Activated T-helper 17 cell treated with anti-CD3 and anti-CD28 coated beads, Interleukin-2, amount 50 U/mL, for 72 hours (primary cell): ENCODE results near the gene GUK1. TPM values are rescaled to one million over a fixed set of nuclear protein-coding genes. Genes with fewer than 3 reads are reported as not detected.

ENCODE experiments used
- ATAC-seq: fragments of 150-1000 bp; cut with Tn5 transposase; replicated peaks from 2 replicates; pipeline ENCODE4 v1.10.0; 2021; ENCODE audit warnings: mild to moderate bottlenecking, moderate library complexity
- H3K27ac Mint-ChIP-seq: one replicate; pipeline ENCODE4 v1.8.0; 2022; ENCODE audit warnings: mixed read lengths
- H3K27me3 Mint-ChIP-seq: one replicate; pipeline ENCODE4 v1.8.0; 2022; ENCODE audit warnings: mixed read lengths
- H3K36me3 Mint-ChIP-seq: one replicate; pipeline ENCODE4 v1.8.0; 2022; ENCODE audit warnings: low read depth, mild to moderate bottlenecking, mixed read lengths
- H3K4me1 Mint-ChIP-seq: one replicate; pipeline ENCODE4 v1.8.0; 2022; ENCODE audit warnings: mixed read lengths
- H3K4me3 Mint-ChIP-seq: one replicate; pipeline ENCODE4 v1.8.0; 2022; ENCODE audit warnings: mild to moderate bottlenecking, mixed read lengths
- H3K9me3 Mint-ChIP-seq: one replicate; pipeline ENCODE4 v1.8.0; 2022; ENCODE audit warnings: mixed read lengths
- total RNA-seq, 2 donors: library from RNA; stranded (reverse); gene quantifications; one replicate each; pipeline ENCODE4 v1.2.3, GENCODE V29; 2022

The GUK1 gene
- total RNA-seq, 2 donors from 2014 or later: 284 to 285 TPM

DNA sequence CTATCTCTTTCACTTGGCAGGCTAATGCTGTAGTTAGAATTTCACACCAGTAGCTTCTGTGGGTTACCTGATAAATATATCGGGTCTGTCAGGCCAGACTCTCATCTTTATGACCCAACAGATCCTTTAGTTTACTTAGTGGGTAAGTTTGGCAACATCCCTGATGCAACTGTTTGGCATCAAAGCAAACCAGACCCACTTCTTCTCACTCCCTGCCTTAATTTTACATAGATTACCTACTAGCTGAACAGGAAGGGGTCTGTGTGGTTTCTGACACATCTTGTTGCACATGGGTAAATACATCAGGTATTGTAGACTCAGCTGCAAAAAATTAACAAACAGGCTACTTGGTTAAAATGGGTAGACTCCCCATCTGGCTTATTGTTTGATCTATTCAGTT, 3.2 kb upstream of the GUK1 start:
- Mint-ChIP-seq H3K4me3 (no peak overlapping the region), H3K4me1 (no peaks in the 10 kb centered on the region), H3K27me3 (no peaks in the 10 kb centered on the region), H3K9me3 (no peaks in the 10 kb centered on the region), H3K27ac (no peak overlapping the region), H3K36me3 (peaks cover 21% of the 10 kb centered on the region)
- no peak for ATAC-seq

GRCh38 chr1:228139406-228139930, 611 bp upstream of the GUK1 start:
- H3K4me3 Mint-ChIP-seq: peak overlapping the region; percentile 98
- no peaks in the 10 kb centered on the region for H3K27me3 Mint-ChIP-seq
- H3K36me3 Mint-ChIP-seq: peaks cover 42% of the 10 kb centered on the region
- peak overlapping the region; percentile 77 for H3K27ac Mint-ChIP-seq
- H3K4me1 Mint-ChIP-seq: peaks cover 14% of the 10 kb centered on the region
- no peaks in the 10 kb centered on the region for H3K9me3 Mint-ChIP-seq
- no peak for ATAC-seq

- Mint-ChIP-seq H3K4me3 (peak overlapping the region; percentile 98), H3K27me3 (no peaks in the 10 kb centered on the region), H3K36me3 (peaks cover 51% of the 10 kb centered on the region), H3K9me3 (no peaks in the 10 kb centered on the region), H3K4me1 (peaks cover 14% of the 10 kb centered on the region), H3K27ac (peak overlapping the region; percentile 93)
- ATAC-seq: no peak
Observed at GRCh38 chr1:228140724-228141225, 696 bp downstream of the GUK1 start.

- ATAC-seq: no peak
- Mint-ChIP-seq H3K27me3 (no peaks in the 10 kb centered on the region), H3K36me3 (peaks cover 58% of the 10 kb centered on the region), H3K9me3 (no peaks in the 10 kb centered on the region), H3K27ac (peak overlapping the region; percentile 93), H3K4me3 (peak overlapping the region; percentile 98), H3K4me1 (peaks cover 14% of the 10 kb centered on the region)
Observed at GRCh38 chr1:228141226-228142044, 1.4 kb downstream of the GUK1 start.

DNA sequence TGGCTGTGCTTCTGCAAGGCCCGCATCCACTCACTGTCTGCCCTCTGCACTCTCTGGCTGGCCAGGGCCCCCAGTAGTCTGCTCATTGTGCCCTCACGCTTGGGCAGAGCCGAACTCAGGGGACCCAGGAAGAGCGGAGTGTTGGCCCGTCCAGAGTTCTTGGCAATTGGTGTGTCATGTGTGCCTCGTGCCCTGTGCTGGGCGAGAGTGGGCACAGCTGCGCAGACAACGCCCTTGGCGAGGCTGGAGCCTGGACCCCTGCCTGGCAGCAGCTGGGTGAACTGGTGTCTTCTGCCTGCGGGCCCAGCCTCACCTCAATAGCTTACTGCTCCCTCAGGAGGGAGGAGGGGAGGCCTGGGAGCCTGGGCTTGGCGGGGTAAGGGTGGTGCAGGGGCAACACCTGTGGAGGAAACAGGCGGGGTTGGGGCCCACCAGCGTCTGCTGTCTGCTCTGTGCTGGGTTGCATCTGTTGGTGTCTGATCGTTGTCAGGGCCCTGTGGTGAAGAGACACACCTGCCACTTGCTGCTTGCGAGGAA, 2.1 kb downstream of the GUK1 start:
- Mint-ChIP-seq H3K36me3 (peaks cover 62% of the 10 kb centered on the region), H3K4me3 (peak overlapping the region; percentile 98), H3K4me1 (peaks cover 14% of the 10 kb centered on the region), H3K9me3 (no peaks in the 10 kb centered on the region), H3K27me3 (no peaks in the 10 kb centered on the region), H3K27ac (peak overlapping the region; percentile 42)
- no peak for ATAC-seq

DNA sequence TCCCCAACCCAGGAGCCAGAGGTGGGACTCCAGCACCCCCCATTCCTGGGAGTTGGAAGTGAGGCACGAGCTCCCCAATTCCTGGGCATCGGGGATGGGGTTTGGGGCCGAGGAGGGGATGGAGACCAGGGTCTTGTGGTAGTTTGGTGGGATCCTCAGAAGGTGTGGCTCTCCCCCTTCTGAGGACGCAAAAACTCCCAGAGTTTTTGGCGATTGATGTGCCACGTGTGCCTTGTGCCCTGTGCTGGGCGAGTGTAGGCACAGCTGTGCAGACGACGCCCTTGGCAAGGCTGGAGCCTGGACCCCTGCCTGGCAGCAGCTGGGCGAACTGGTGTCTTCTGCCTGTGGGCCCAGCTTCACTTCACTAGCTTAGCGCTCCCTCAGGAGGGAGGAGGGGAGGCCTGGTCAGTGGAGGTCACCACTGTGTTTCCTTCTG, 2.6 kb downstream of the GUK1 start:
- H3K27ac Mint-ChIP-seq: peak overlapping the region; percentile 42

DNA sequence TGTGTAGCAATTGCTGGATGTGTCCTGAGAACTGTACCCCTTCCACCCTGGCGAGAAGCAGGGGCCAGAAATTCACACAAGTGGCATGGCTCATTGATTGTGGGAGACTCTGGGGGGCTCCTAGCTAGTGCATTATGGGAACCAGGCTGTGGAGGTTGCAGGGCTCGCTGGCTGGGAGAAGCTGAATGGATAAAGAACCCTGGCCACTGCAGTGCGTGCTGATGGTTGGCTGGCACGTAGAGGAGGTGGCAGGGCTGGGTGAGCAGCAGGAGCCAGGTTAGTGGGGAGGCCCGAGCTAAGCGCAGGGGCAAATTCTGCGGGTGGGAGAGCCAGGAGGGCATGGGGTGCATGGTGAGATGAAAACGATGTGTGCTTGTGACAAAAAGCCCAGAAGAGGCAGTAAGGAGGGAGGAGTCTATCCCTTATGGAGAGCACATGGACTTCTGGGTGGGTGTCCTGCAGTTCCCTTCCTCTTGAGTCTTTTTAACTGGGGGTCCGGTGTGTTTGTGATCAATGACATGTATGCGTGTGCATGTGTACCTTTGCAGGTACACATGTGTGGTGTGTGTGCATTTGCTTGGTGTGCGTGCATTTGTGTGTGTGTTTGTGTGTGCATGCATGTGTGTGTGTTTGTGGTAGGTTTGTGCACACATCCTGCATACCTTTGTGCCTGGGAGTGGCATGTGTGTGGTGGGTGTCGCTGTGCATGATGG, 3.6 kb downstream of the GUK1 start:
- Mint-ChIP-seq H3K27ac (peak overlapping the region; percentile 42), H3K9me3 (no peaks in the 10 kb centered on the region)

More for the DNA sequence above, 2.6 kb downstream of the GUK1 start:
- peaks cover 14% of the 10 kb centered on the region for H3K4me1 Mint-ChIP-seq
- H3K9me3 Mint-ChIP-seq: no peaks in the 10 kb centered on the region
- H3K4me3 Mint-ChIP-seq: peak overlapping the region; percentile 98
- ATAC-seq: no peak
- H3K36me3 Mint-ChIP-seq: peaks cover 62% of the 10 kb centered on the region
- H3K27me3 Mint-ChIP-seq: no peaks in the 10 kb centered on the region

DNA sequence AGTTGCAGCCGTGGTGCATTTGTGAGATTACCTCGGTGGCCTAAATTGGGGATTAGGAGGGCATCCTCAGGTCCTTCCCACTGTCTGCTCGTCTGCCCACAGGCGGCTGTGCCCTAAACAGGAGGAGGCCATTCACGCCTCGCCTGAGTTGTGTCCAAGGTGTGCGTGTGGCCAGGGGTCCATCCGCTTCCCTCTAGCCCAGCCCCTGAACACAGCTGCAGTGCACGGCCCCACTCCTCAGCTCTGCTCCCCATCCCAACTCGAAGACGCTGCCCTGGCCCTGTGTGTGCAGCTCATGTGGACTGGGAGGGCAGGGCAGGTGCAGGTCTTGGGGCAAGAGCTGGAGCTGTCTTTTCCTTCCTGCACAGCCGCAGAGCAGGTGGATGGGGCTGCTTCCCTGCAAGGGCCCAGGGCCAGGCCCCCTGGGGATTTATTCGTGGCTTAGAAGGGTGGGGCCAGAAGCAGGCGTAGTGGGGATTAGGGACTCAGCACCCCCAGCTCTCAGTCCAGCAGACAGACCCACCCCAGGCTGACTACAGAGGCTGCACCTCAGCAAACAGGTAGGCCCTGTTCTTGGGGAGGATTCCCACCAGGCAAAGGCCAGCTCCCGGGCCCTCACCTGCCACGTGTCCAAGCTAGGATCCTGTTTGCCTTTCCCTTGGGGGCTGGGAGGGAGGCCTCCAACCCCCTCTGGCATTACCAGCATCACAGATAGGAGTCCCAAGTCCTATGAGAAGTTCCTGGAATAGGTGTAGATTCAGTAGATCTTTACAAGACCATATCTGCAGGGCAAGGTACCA, 4.3 kb downstream of the GUK1 start:
- H3K36me3 Mint-ChIP-seq: peaks cover 62% of the 10 kb centered on the region
- no peak overlapping the region for H3K27ac Mint-ChIP-seq
- peaks cover 14% of the 10 kb centered on the region for H3K4me1 Mint-ChIP-seq
- ATAC-seq: no peak
- no peaks in the 10 kb centered on the region for H3K27me3 Mint-ChIP-seq
- H3K4me3 Mint-ChIP-seq: peak overlapping the region; percentile 98
- H3K9me3 Mint-ChIP-seq: no peaks in the 10 kb centered on the region

More for the DNA sequence above, 3.6 kb downstream of the GUK1 start:
- H3K4me3 Mint-ChIP-seq: peak overlapping the region; percentile 98
- H3K27me3 Mint-ChIP-seq: no peaks in the 10 kb centered on the region
- no peak for ATAC-seq
- H3K4me1 Mint-ChIP-seq: peaks cover 14% of the 10 kb centered on the region
- peaks cover 62% of the 10 kb centered on the region for H3K36me3 Mint-ChIP-seq

GRCh38 chr1:228144993-228145343, 4.9 kb downstream of the GUK1 start:
- Mint-ChIP-seq H3K27me3 (no peaks in the 10 kb centered on the region), H3K27ac (no peak overlapping the region)
- no peak for ATAC-seq

DNA sequence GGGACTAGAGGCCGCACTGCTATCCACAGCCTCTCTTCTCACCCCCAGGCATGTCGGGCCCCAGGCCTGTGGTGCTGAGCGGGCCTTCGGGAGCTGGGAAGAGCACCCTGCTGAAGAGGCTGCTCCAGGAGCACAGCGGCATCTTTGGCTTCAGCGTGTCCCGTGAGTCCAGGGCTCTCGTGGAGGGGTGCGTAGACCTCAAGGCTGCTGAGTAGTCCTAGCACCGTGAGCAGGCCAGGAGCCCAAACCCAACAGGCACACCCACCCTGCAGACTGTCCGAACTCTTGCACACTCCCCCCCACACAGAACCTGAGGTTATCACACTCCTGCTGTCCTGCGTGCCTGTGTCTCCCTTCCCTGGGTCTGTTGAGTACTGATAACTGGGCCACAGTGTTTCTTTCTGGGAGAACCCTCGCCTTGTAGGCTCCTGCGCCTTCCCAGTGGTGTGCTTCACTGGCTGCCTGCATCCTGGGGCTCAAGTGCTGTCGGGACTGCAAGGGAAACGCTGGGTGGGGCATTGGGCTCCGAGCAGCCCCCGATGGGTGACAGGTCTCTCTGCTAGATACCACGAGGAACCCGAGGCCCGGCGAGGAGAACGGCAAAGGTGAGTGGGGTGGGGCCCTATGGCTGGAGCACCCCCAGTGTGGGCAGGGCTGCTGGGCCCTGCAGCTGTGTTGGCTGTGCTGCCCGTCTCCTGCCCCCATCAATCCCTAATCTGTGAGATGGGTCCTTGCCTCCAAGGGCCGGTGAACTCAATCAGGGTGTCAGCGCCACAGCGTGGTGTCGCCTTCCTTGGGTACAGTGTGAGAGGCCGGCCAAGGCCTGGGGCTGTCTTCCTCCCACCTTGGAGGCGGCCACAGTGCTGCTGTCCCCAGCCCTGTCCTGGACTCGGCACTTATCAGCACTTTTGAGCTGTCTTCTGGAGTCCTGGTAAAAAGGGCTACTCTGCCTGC, 5.7 kb downstream of the GUK1 start:
- Mint-ChIP-seq H3K27me3 (no peaks in the 10 kb centered on the region), H3K27ac (no peak overlapping the region), H3K4me3 (no peak overlapping the region), H3K4me1 (peaks cover 14% of the 10 kb centered on the region), H3K36me3 (peaks cover 53% of the 10 kb centered on the region), H3K9me3 (no peaks in the 10 kb centered on the region)
- no peak for ATAC-seq

More at GRCh38 chr1:228144993-228145343, 4.9 kb downstream of the GUK1 start:
- Mint-ChIP-seq H3K9me3 (no peaks in the 10 kb centered on the region), H3K4me1 (peaks cover 14% of the 10 kb centered on the region), H3K4me3 (no peak overlapping the region), H3K36me3 (peaks cover 59% of the 10 kb centered on the region)

DNA sequence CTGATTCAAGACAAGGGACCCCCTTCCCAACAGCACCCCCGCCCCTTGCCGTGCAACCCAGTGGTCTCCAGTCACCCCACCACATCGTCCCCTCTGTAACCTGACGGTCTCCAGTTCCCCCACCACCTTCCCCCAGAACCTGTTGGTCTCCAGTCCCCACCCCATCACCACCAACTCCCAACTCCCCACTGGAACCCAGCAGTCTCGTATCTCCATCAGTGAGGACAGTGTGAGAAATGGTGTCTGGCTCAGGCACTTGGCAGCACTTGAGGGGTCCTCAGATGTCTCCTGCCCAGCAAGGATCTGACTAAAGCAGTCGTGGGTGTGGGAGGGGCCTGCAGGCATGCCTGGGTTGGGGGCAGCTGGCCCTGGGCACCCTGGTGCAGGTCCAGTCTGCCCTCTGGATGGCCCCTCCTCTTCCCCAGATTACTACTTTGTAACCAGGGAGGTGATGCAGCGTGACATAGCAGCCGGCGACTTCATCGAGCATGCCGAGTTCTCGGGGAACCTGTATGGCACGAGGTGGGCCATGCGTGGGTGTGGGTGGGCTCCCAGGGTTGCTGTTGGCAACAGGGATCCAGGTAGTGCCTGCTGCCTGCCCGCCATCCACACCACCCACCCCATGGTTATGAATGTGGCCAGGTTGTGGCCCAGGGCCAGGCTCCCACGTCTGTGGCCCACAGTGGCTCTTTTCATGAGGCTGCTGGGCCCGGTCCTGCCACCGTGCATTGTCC, 6.5 kb downstream of the GUK1 start:
- Mint-ChIP-seq H3K4me3 (no peak overlapping the region), H3K27ac (no peak overlapping the region)

DNA sequence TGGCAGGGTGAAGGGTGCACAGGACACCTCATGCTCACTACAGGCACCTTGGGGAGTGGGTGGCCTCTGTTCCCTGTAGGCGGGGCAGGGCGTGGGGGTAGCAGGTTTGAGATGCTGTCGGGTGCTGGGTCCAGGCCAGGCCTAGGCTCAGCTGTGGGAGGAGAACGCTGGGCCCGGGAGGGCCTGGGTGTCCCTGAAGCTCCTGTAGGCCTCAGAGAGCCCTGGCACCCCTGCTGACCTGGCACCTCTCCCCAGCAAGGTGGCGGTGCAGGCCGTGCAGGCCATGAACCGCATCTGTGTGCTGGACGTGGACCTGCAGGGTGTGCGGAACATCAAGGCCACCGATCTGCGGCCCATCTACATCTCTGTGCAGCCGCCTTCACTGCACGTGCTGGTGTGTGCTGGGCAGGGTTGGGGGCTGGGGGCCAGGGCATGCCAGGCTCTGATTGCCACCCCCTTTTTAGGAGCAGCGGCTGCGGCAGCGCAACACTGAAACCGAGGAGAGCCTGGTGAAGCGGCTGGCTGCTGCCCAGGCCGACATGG, 7.1 kb downstream of the GUK1 start:
- Mint-ChIP-seq H3K4me1 (peaks cover 14% of the 10 kb centered on the region), H3K9me3 (no peaks in the 10 kb centered on the region)
- ATAC-seq: no peak

More for the DNA sequence above, 6.5 kb downstream of the GUK1 start:
- no peaks in the 10 kb centered on the region for H3K27me3 Mint-ChIP-seq
- peaks cover 44% of the 10 kb centered on the region for H3K36me3 Mint-ChIP-seq
- H3K9me3 Mint-ChIP-seq: no peaks in the 10 kb centered on the region
- peaks cover 14% of the 10 kb centered on the region for H3K4me1 Mint-ChIP-seq
- ATAC-seq: no peak

More for the DNA sequence above, 7.1 kb downstream of the GUK1 start:
- Mint-ChIP-seq H3K27ac (no peak overlapping the region), H3K27me3 (no peaks in the 10 kb centered on the region), H3K4me3 (no peak overlapping the region), H3K36me3 (peaks cover 38% of the 10 kb centered on the region)
